ENCODE measurements around the gene SEC14L1.
"Not testable (repeated sequence)": the region's sequence is repeated elsewhere in the genome, so short reads cannot be mapped to it uniquely, and the experiment has no call there.

Gene SEC14L1

DNA sequence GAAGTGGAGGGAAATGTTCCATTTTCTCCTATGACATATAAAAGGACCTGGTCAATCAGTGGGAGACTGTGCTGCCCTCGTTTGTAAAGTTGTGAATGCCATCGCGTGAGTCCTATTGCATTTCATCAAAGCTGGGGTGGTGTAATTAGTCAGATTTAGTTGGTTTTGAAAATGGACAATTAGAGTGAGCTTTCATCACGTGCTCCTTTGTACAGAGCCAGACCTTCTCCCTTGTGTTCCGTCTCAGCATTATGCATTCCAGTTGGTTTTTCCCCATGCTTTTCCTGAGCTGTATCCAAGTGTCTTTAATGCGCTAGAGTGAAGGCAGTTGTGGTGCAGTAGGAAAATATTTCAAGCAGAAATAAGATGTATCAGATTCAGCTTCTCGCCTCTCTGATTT, 10.4 kb downstream of the SEC14L1 start:
- H3K79me2 ChIP-seq (ENCODE audit: insufficient read depth, low read length): 0 out of 2 replicates have a peak, but pooled peaks cover 3% of the 10 kb centered on the region
- H3K36me3 ChIP-seq (ENCODE audit: insufficient read depth, low read length): peaks cover 21% of the 10 kb centered on the region
- ATAC-seq (ENCODE audit: insufficient read depth, low read depth) (no peak), DNase-seq (no peak)
- H2AFZ ChIP-seq (ENCODE audit: low read depth, low read length): no peak overlapping the region
- H4K20me1 ChIP-seq (ENCODE audit: insufficient read depth, low read length): peaks cover 4% of the 10 kb centered on the region
- H3K4me3 ChIP-seq (ENCODE audit: low read depth in 1 of 2, low read length in 2 of 2): no peak overlapping the region
- H3K9ac ChIP-seq (ENCODE audit: low read depth, low read length): no peak overlapping the region
- no peak overlapping the region for H3K4me2 ChIP-seq (ENCODE audit: insufficient read depth, low read length)
- no peak overlapping the region for H3K27ac ChIP-seq (ENCODE audit: low read length)
- H3K4me1 ChIP-seq (ENCODE audit: insufficient read depth, low read length): no peaks in the 10 kb centered on the region
- H3K27me3 ChIP-seq (ENCODE audit: insufficient read depth, low read length, poor library complexity): no peaks in the 10 kb centered on the region
- no peak for TF ChIP-seq EZH2 (IDR thresholded peaks at IDR 0.05; ENCODE audit: borderline replicate concordance, low read depth, low read length, severe bottlenecking)
- TF ChIP-seq, protein P1, sequence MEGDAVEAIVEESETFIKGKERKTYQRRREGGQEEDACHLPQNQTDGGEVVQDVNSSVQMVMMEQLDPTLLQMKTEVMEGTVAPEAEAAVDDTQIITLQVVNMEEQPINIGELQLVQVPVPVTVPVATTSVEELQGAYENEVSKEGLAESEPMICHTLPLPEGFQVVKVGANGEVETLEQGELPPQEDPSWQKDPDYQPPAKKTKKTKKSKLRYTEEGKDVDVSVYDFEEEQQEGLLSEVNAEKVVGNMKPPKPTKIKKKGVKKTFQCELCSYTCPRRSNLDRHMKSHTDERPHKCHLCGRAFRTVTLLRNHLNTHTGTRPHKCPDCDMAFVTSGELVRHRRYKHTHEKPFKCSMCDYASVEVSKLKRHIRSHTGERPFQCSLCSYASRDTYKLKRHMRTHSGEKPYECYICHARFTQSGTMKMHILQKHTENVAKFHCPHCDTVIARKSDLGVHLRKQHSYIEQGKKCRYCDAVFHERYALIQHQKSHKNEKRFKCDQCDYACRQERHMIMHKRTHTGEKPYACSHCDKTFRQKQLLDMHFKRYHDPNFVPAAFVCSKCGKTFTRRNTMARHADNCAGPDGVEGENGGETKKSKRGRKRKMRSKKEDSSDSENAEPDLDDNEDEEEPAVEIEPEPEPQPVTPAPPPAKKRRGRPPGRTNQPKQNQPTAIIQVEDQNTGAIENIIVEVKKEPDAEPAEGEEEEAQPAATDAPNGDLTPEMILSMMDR (IDR thresholded peaks at IDR 0.05; ENCODE audit: borderline replicate concordance, extremely low read depth, low read length, poor library complexity, severe bottlenecking): no peak
- no peaks in the 10 kb centered on the region for H3K9me3 ChIP-seq (ENCODE audit: insufficient read depth, low read length, severe bottlenecking)

DNA sequence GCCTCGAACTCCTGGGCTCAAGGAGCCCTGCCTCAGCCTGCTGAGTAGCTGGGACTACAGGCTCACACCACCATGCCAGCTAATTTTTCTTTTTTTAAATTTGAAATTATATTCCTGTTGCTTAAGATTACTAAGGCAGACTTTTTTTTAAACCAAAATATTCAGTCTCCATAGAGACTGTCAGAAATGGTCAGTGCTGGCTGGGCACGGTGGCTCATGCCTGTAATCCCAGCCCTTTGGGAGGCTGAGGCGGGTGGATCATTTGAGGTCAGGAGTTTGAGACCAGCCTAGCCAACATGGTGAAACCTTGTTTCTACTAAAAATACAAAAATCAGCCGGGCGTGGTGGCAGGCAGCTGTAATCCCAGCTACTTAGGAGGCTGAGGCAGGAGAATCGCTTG, 11.3 kb downstream of the SEC14L1 start:
- H3K27me3 ChIP-seq (ENCODE audit: insufficient read depth, low read length, poor library complexity); H3K9me3 ChIP-seq (ENCODE audit: insufficient read depth, low read length, severe bottlenecking); H3K9ac ChIP-seq (ENCODE audit: low read depth, low read length); H2AFZ ChIP-seq (ENCODE audit: low read depth, low read length); ATAC-seq (ENCODE audit: insufficient read depth, low read depth); H3K4me2 ChIP-seq (ENCODE audit: insufficient read depth, low read length); H3K79me2 ChIP-seq (ENCODE audit: insufficient read depth, low read length); DNase-seq; H3K27ac ChIP-seq (ENCODE audit: low read length); H3K4me3 ChIP-seq (ENCODE audit: low read depth in 1 of 2, low read length in 2 of 2); H3K4me1 ChIP-seq (ENCODE audit: insufficient read depth, low read length); H4K20me1 ChIP-seq (ENCODE audit: insufficient read depth, low read length): not testable (repeated sequence)
- peaks cover 21% of the 10 kb centered on the region for H3K36me3 ChIP-seq (ENCODE audit: insufficient read depth, low read length)

DNA sequence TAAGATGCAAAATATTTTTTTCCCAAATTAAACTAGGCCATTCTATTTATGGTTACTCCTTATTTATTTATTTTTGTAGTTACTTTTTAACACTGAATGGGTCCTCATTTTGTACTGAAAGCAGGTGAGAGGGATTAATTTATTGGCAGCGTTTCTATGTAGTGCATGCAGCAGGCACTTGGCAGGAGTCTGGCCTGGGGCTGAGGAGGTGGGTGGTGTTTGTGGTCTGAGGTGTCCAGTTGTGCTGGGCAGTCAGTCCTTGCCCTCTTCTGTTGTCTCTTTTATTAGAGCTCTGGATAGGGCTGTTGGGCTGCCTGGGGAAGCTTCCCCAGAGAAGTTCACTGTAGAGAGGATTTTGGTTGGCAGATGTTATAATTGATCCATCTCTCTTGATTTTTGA, 12.7 kb downstream of the SEC14L1 start:
- H3K27ac ChIP-seq (ENCODE audit: low read length): no peak overlapping the region
- no peak overlapping the region for H3K4me3 ChIP-seq (ENCODE audit: low read depth in 1 of 2, low read length in 2 of 2)
- no peak for ATAC-seq (ENCODE audit: insufficient read depth, low read depth)
- H3K36me3 ChIP-seq (ENCODE audit: insufficient read depth, low read length): peaks cover 8% of the 10 kb centered on the region
- peaks cover 4% of the 10 kb centered on the region for H4K20me1 ChIP-seq (ENCODE audit: insufficient read depth, low read length)
- 0 out of 2 replicates have a peak, but pooled peaks cover 9% of the 10 kb centered on the region for H3K79me2 ChIP-seq (ENCODE audit: insufficient read depth, low read length)
- no peaks in the 10 kb centered on the region for H3K27me3 ChIP-seq (ENCODE audit: insufficient read depth, low read length, poor library complexity)
- no peak overlapping the region for H3K9ac ChIP-seq (ENCODE audit: low read depth, low read length)
- no peaks in the 10 kb centered on the region for H3K9me3 ChIP-seq (ENCODE audit: insufficient read depth, low read length, severe bottlenecking)
- H3K4me1 ChIP-seq (ENCODE audit: insufficient read depth, low read length): no peaks in the 10 kb centered on the region
- no peak for DNase-seq
- no peak overlapping the region for H2AFZ ChIP-seq (ENCODE audit: low read depth, low read length)
- TF ChIP-seq, protein P1 (IDR thresholded peaks at IDR 0.05; ENCODE audit: borderline replicate concordance, extremely low read depth, low read length, poor library complexity, severe bottlenecking): no peak
- no peak for TF ChIP-seq EZH2 (IDR thresholded peaks at IDR 0.05; ENCODE audit: borderline replicate concordance, low read depth, low read length, severe bottlenecking)
- no peak overlapping the region for H3K4me2 ChIP-seq (ENCODE audit: insufficient read depth, low read length)

DNA sequence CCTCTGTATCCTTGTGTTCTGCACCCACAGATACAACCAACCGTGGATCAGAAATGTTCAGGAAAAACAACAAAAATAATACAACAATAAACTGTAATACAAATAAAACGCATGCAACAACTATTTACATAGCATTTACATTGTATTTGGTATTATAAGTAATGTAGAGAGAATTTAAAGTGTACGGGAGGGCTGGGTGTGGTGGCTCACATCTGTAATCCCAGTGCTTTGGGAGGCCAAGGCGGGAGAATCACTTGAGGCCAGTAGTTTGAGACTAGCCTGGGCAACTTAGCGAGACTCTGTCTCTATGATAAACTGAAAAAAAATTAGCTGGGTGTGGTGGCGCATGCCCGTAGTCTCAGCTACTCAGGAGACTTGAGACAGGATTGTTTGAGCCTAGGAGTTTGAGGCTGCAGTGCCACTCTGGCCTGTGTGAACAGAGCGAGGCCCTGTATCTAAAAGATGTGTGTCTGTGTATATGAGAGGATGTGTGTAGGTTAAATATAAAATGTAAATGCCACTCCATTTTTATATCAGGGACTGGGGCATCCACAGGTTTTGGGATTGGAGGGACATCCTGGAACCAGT, 13.3 kb downstream of the SEC14L1 start:
- no peak overlapping the region for H3K27ac ChIP-seq (ENCODE audit: low read length)
- no peak for ATAC-seq (ENCODE audit: insufficient read depth, low read depth)
- H3K9ac ChIP-seq (ENCODE audit: low read depth, low read length): no peak overlapping the region
- no peak overlapping the region for H3K4me3 ChIP-seq (ENCODE audit: low read depth in 1 of 2, low read length in 2 of 2)
- no peak overlapping the region for H3K4me2 ChIP-seq (ENCODE audit: insufficient read depth, low read length)
- peaks cover 4% of the 10 kb centered on the region for H4K20me1 ChIP-seq (ENCODE audit: insufficient read depth, low read length)
- no peaks in the 10 kb centered on the region for H3K4me1 ChIP-seq (ENCODE audit: insufficient read depth, low read length)
- no peaks in the 10 kb centered on the region for H3K27me3 ChIP-seq (ENCODE audit: insufficient read depth, low read length, poor library complexity)
- TF ChIP-seq, protein P1 (IDR thresholded peaks at IDR 0.05; ENCODE audit: borderline replicate concordance, extremely low read depth, low read length, poor library complexity, severe bottlenecking): no peak
- TF ChIP-seq EZH2 (IDR thresholded peaks at IDR 0.05; ENCODE audit: borderline replicate concordance, low read depth, low read length, severe bottlenecking): no peak
- no peak for DNase-seq
- 0 out of 2 replicates have a peak, but pooled peaks cover 1% of the 10 kb centered on the region for H3K36me3 ChIP-seq (ENCODE audit: insufficient read depth, low read length)
- no peaks in the 10 kb centered on the region for H3K9me3 ChIP-seq (ENCODE audit: insufficient read depth, low read length, severe bottlenecking)
- 0 out of 2 replicates have a peak, but pooled peaks cover 8% of the 10 kb centered on the region for H3K79me2 ChIP-seq (ENCODE audit: insufficient read depth, low read length)
- no peak overlapping the region for H2AFZ ChIP-seq (ENCODE audit: low read depth, low read length)
